ENCODE measurements around the gene TBC1D22A. TPM values are rescaled to one million over a fixed set of nuclear protein-coding genes. Genes with fewer than 3 reads are reported as not detected.

Gene TBC1D22A
- total RNA-seq, 6 experiments from 2014 or later: 20.4 to 24.1 (median 22.2) TPM

GRCh38 chr22:47195484-47196165 is 433.2 kb downstream of the TBC1D22A start:
- Mint-ChIP-seq H3K27me3 (ENCODE audit: insufficient read depth) (peaks cover 4% of the 10 kb centered on the region), H3K4me3 (no peak overlapping the region), H3K36me3 (ENCODE audit: low read depth) (no peaks in the 10 kb centered on the region), H3K4me1 (ENCODE audit: low read depth) (no peaks in the 10 kb centered on the region), H3K27ac (no peak overlapping the region), H3K9me3 (no peaks in the 10 kb centered on the region)
- no peak for TF ChIP-seq CTCF (IDR thresholded peaks at IDR 0.05)
- DNase-seq: no peak

- H3K4me3 Mint-ChIP-seq: no peak overlapping the region
- no peaks in the 10 kb centered on the region for H3K4me1 Mint-ChIP-seq (ENCODE audit: low read depth)
- no peak for TF ChIP-seq CTCF (IDR thresholded peaks at IDR 0.05)
- no peak for DNase-seq
- no peak overlapping the region for H3K27ac Mint-ChIP-seq
- H3K9me3 Mint-ChIP-seq: no peaks in the 10 kb centered on the region
- peaks cover 4% of the 10 kb centered on the region for H3K27me3 Mint-ChIP-seq (ENCODE audit: insufficient read depth)
- no peaks in the 10 kb centered on the region for H3K36me3 Mint-ChIP-seq (ENCODE audit: low read depth)
These were observed 433.9 kb downstream of the TBC1D22A start for GRCh38 chr22:47196166-47196849.

GRCh38 chr22:47196881-47197772 is 434.7 kb downstream of the TBC1D22A start:
- H3K4me3 Mint-ChIP-seq: no peak overlapping the region
- TF ChIP-seq CTCF (IDR thresholded peaks at IDR 0.05): no peak
- peaks cover 4% of the 10 kb centered on the region for H3K27me3 Mint-ChIP-seq (ENCODE audit: insufficient read depth)
- H3K4me1 Mint-ChIP-seq (ENCODE audit: low read depth): no peaks in the 10 kb centered on the region
- no peak for DNase-seq
- H3K36me3 Mint-ChIP-seq (ENCODE audit: low read depth): no peaks in the 10 kb centered on the region
- no peaks in the 10 kb centered on the region for H3K9me3 Mint-ChIP-seq
- no peak overlapping the region for H3K27ac Mint-ChIP-seq

GRCh38 chr22:47197773-47198500 is 435.5 kb downstream of the TBC1D22A start:
- Mint-ChIP-seq H3K27ac (no peak overlapping the region), H3K9me3 (no peaks in the 10 kb centered on the region), H3K27me3 (ENCODE audit: insufficient read depth) (peaks cover 4% of the 10 kb centered on the region), H3K36me3 (ENCODE audit: low read depth) (no peaks in the 10 kb centered on the region), H3K4me3 (no peak overlapping the region), H3K4me1 (ENCODE audit: low read depth) (no peaks in the 10 kb centered on the region)
- DNase-seq: no peak
- TF ChIP-seq CTCF (IDR thresholded peaks at IDR 0.05): no peak

GRCh38 chr22:47198801-47199251 is 436.4 kb downstream of the TBC1D22A start:
- no peak overlapping the region for H3K4me3 Mint-ChIP-seq
- H3K9me3 Mint-ChIP-seq: no peaks in the 10 kb centered on the region
- no peak for TF ChIP-seq CTCF (IDR thresholded peaks at IDR 0.05)
- peaks cover 4% of the 10 kb centered on the region for H3K27me3 Mint-ChIP-seq (ENCODE audit: insufficient read depth)
- H3K36me3 Mint-ChIP-seq (ENCODE audit: low read depth): no peaks in the 10 kb centered on the region
- no peak overlapping the region for H3K27ac Mint-ChIP-seq
- no peaks in the 10 kb centered on the region for H3K4me1 Mint-ChIP-seq (ENCODE audit: low read depth)
- DNase-seq: no peak

Measured in HFFc6 (cell line).